IMR-90 (cell line): ENCODE data around the gene TNFRSF1A. TPM values are rescaled to one million over a fixed set of nuclear protein-coding genes. Genes with fewer than 3 reads are reported as not detected.

Source experiments
- ATAC-seq: fragments of 200-7000 bp; cut with Tn5 transposase; 2 replicates; pipeline ENCODE4 v1.9.1; 2020; ENCODE audit warnings: low read depth, mild to moderate bottlenecking, moderate library complexity
- BruUV-seq: library from RNA; stranded (reverse); fragments of 400-500 nt; replicated peaks from 2 replicates; lab custom pipeline; 2021; lab: Mats Ljungman, UMichigan
- CTCF ChIA-PET: fragments of 300-600 bp; formaldehyde crosslinking; extraction: SDS; loops from one replicate; lab custom pipeline; 2021; ENCODE audit warnings: antibody characterized with exemption; lab: Yijun Ruan, JAX
- POLR2A ChIA-PET: fragments of 300-600 bp; sonication (Branson Sonifier 250); formaldehyde crosslinking; loops from one replicate; lab custom pipeline; 2022; ENCODE audit warnings: antibody characterized with exemption; ENCODE audit not compliant: unreplicated experiment; lab: Charles Lee
- DNase-seq: peaks from one replicate; pipeline ENCODE4 v3.0.0; 2013
- H2AFZ ChIP-seq: replicated peaks from 2 replicates; pipeline ENCODE3; 2013; ENCODE audit warnings: low read length, mild to moderate bottlenecking; ENCODE audit not compliant: poor library complexity
- H2AK5ac ChIP-seq: 2 replicates; pipeline ENCODE4 v1.6.1; 2013; ENCODE audit warnings: low read depth, low read length, inconsistent platforms
- H2AK9ac ChIP-seq: replicated peaks from 2 replicates; pipeline ENCODE3; 2013; ENCODE audit warnings: mild to moderate bottlenecking, low read depth, low read length, moderate library complexity; ENCODE audit not compliant: poor library complexity
- H2BK120ac ChIP-seq: 2 replicates; pipeline ENCODE4 v1.6.1; 2013; ENCODE audit warnings: low read depth, low read length, inconsistent platforms
- H2BK15ac ChIP-seq: 3 replicates; pipeline ENCODE4 v1.6.1; 2013; ENCODE audit warnings: low read depth, low read length, inconsistent platforms
- H2BK20ac ChIP-seq: 2 replicates; pipeline ENCODE4 v1.6.1; 2013; ENCODE audit warnings: low read depth, mild to moderate bottlenecking, inconsistent platforms, low read length, moderate library complexity
- H2BK5ac ChIP-seq: 2 replicates; pipeline ENCODE4 v1.6.1; 2013; ENCODE audit warnings: mild to moderate bottlenecking, low read depth, low read length, inconsistent platforms; ENCODE audit not compliant: poor library complexity, severe bottlenecking
- H3K14ac ChIP-seq: replicated peaks from 2 replicates; pipeline ENCODE4 v1.6.1; 2013; ENCODE audit warnings: low read depth, low read length, inconsistent platforms
- H3K18ac ChIP-seq: 2 replicates; pipeline ENCODE4 v1.6.1; 2013; ENCODE audit warnings: low read depth, low read length, control low read depth
- H3K23ac ChIP-seq: 2 replicates; pipeline ENCODE4 v1.6.1; 2013; ENCODE audit warnings: low read depth, low read length, inconsistent platforms
- H3K27ac ChIP-seq: 2 replicates; pipeline ENCODE4 v1.5.1; 2013; ENCODE audit warnings: mild to moderate bottlenecking, control low read depth, low read length; ENCODE audit not compliant: insufficient read depth
- H3K27me3 ChIP-seq: 2 replicates; pipeline ENCODE4 v1.6.1; 2013; ENCODE audit warnings: low read length; ENCODE audit not compliant: control insufficient read depth, insufficient read depth
- H3K36me3 ChIP-seq: 2 replicates; pipeline ENCODE4 v1.6.1; 2013; ENCODE audit warnings: low read length, mixed read lengths; ENCODE audit not compliant: control insufficient read depth, insufficient read depth
- H3K4ac ChIP-seq: 2 replicates; pipeline ENCODE4 v1.6.1; 2013; ENCODE audit warnings: low read depth, low read length, inconsistent platforms
- H3K4me1 ChIP-seq: 2 replicates; pipeline ENCODE4 v1.6.1; 2013; ENCODE audit warnings: low read length, mixed read lengths; ENCODE audit not compliant: control insufficient read depth, insufficient read depth
- H3K4me2 ChIP-seq: 2 replicates; pipeline ENCODE4 v1.6.1; 2013; ENCODE audit warnings: low read depth, mild to moderate bottlenecking, control low read depth, low read length, moderate library complexity
- H3K4me3 ChIP-seq: 2 replicates; pipeline ENCODE4 v1.5.1; 2013; ENCODE audit warnings: low read depth, mild to moderate bottlenecking, control low read depth, low read length, moderate library complexity; ENCODE audit not compliant: insufficient read depth
- H3K56ac ChIP-seq: 2 replicates; pipeline ENCODE4 v1.6.1; 2013; ENCODE audit warnings: low read length, inconsistent platforms; ENCODE audit not compliant: insufficient read depth; ENCODE audit errors: extremely low read depth
- H3K79me1 ChIP-seq, 2 experiments: 2 replicates each; pipeline ENCODE4 v1.6.1; 2013; ENCODE audit warnings: low read length in 2 of 2, inconsistent platforms in 1 of 2, low read depth in 1 of 2
- H3K9ac ChIP-seq: 2 replicates; pipeline ENCODE4 v1.6.1; 2013; ENCODE audit warnings: low read depth, low read length, control low read depth
- H3K9me1 ChIP-seq: 2 replicates; pipeline ENCODE4 v1.6.1; 2013; ENCODE audit warnings: low read length, inconsistent platforms; ENCODE audit not compliant: insufficient read depth
- H3K9me3 ChIP-seq: 2 replicates; pipeline ENCODE4 v1.6.1; 2013; ENCODE audit warnings: low read length; ENCODE audit not compliant: control insufficient read depth, insufficient read depth
- H4K20me1 ChIP-seq: 2 replicates; pipeline ENCODE4 v1.6.1; 2013; ENCODE audit warnings: low read length, inconsistent platforms; ENCODE audit not compliant: insufficient read depth
- H4K5ac ChIP-seq: 2 replicates; pipeline ENCODE4 v1.6.1; 2013; ENCODE audit warnings: mild to moderate bottlenecking, low read depth, low read length, control low read depth
- H4K8ac ChIP-seq, 2 experiments: 2 replicates each; pipeline ENCODE4 v1.6.1; 2013; ENCODE audit warnings: low read depth in 2 of 2, low read length in 2 of 2, control low read depth in 1 of 2, inconsistent platforms in 1 of 2
- H4K91ac ChIP-seq: 2 replicates; pipeline ENCODE4 v1.6.1; 2013; ENCODE audit warnings: low read depth, low read length, inconsistent platforms; ENCODE audit not compliant: insufficient read depth
- BHLHE40 ChIP-seq: fragments of 150-350 bp; IDR thresholded peaks from 2 replicates; pipeline ENCODE4 v1.6.1; 2016; ENCODE audit warnings: mild to moderate bottlenecking, low read depth, low read length
- CEBPB ChIP-seq: IDR thresholded peaks from 2 replicates; pipeline ENCODE4 v1.6.1; 2012; ENCODE audit warnings: low read depth, low read length, improper control_type of control experiment
- CHD1 ChIP-seq: IDR thresholded peaks from 2 replicates; pipeline ENCODE4 v1.6.1; 2012; ENCODE audit warnings: low read depth, low read length, improper control_type of control experiment
- FOS ChIP-seq: fragments of 150-350 bp; IDR thresholded peaks from 2 replicates; pipeline ENCODE4 v1.6.1; 2016; ENCODE audit warnings: low read depth, low read length
- MAFK ChIP-seq: IDR thresholded peaks from 2 replicates; pipeline ENCODE4 v1.6.1; 2012; ENCODE audit warnings: low read depth, low read length, improper control_type of control experiment
- MAZ ChIP-seq: IDR thresholded peaks from 2 replicates; pipeline ENCODE4 v1.6.1; 2012; ENCODE audit warnings: low read depth, mild to moderate bottlenecking, low read length, improper control_type of control experiment, moderate library complexity, borderline replicate concordance
- MXI1 ChIP-seq: IDR thresholded peaks from 2 replicates; pipeline ENCODE4 v1.6.1; 2012; ENCODE audit warnings: low read depth, mild to moderate bottlenecking, low read length, moderate library complexity, borderline replicate concordance
- NFE2L2 ChIP-seq: fragments of 150-350 bp; IDR thresholded peaks from 2 replicates; pipeline ENCODE4 v1.6.1; 2016; ENCODE audit warnings: low read depth, mild to moderate bottlenecking, low read length
- POLR2A ChIP-seq: IDR thresholded peaks from 2 replicates; pipeline ENCODE4 v1.6.1; 2012; ENCODE audit warnings: mild to moderate bottlenecking, low read depth, low read length
- RAD21 ChIP-seq: IDR thresholded peaks from 2 replicates; pipeline ENCODE4 v1.6.1; 2012; ENCODE audit warnings: low read length, improper control_type of control experiment
- RCOR1 ChIP-seq: IDR thresholded peaks from 2 replicates; pipeline ENCODE4 v1.6.1; 2012; ENCODE audit warnings: mild to moderate bottlenecking, low read length, improper control_type of control experiment; ENCODE audit not compliant: insufficient replicate concordance
- RFX5 ChIP-seq: IDR thresholded peaks from 2 replicates; pipeline ENCODE4 v1.8.0; 2012; ENCODE audit warnings: low read depth, mild to moderate bottlenecking, low read length, moderate library complexity
- SMC3 ChIP-seq: fragments of 150-350 bp; IDR thresholded peaks from 2 replicates; pipeline ENCODE4 v1.6.1; 2016; ENCODE audit warnings: low read depth, mild to moderate bottlenecking, antibody characterized with exemption, low read length, moderate library complexity
- USF2 ChIP-seq: fragments of 150-350 bp; IDR thresholded peaks from 2 replicates; pipeline ENCODE4 v1.6.1; 2017; ENCODE audit warnings: mild to moderate bottlenecking, antibody characterized with exemption, low read length, low read depth
- WGBS, 2 experiments: methylation state at CpG; one replicate each; pipeline versions ENCODE4 v1.1.5 to v1.1.7; 2013; ENCODE audit warnings: missing lambda C conversion rate in 2 of 2; ENCODE audit not compliant: insufficient read length in 1 of 2; ENCODE audit errors: extremely low coverage in 2 of 2; 5-methylcytosine and 5-hydroxymethylcytosine counted together
- dilution Hi-C: fragments of 300-500 bp; cut with HindIII; formaldehyde crosslinking; loops from one replicate; pipeline ENCODE4 v1.14.3; 2018; ENCODE audit warnings: low sequenced_read_pairs; ENCODE audit not compliant: unreplicated experiment
- in situ Hi-C: fragments of 300-500 bp; cut with MboI; formaldehyde crosslinking; loops from 3 replicates; pipeline ENCODE4 v1.14.3; 2019; ENCODE audit warnings: low sequenced_read_pairs, inconsistent platforms, mixed read lengths
- intact Hi-C: fragments of 100-400 bp; cut with micrococcal nuclease; formaldehyde crosslinking; loops from 2 replicates; pipeline ENCODE4 v1.10.0; 2022
- polyA plus RNA-seq, 3 experiments: library from polyadenylated mRNA; depleted of rRNA; stranded (reverse); fragments of >200 nt; gene quantifications; 2 replicates each; pipeline ENCODE4 v1.2.3, GENCODE V29; 2012; ENCODE audit warnings: low replicate concordance in 1 of 3
- total RNA-seq: library from RNA; depleted of rRNA; stranded (reverse); fragments of >200 nt; gene quantifications from 2 replicates; pipeline ENCODE4 v1.2.3, GENCODE V29; 2012
- TF ChIP-seq, protein P1 (sequence below): conservative IDR thresholded peaks from 2 replicates; pipeline ENCODE4 v1.5.1; 2012; ENCODE audit warnings: mild to moderate bottlenecking, low read depth, low read length, improper control_type of control experiment

Gene TNFRSF1A
- total and polyA plus RNA-seq, 2 of the 4 experiments (the other 2 are of a cell fraction), result 79.6 to 136 TPM

DNA sequence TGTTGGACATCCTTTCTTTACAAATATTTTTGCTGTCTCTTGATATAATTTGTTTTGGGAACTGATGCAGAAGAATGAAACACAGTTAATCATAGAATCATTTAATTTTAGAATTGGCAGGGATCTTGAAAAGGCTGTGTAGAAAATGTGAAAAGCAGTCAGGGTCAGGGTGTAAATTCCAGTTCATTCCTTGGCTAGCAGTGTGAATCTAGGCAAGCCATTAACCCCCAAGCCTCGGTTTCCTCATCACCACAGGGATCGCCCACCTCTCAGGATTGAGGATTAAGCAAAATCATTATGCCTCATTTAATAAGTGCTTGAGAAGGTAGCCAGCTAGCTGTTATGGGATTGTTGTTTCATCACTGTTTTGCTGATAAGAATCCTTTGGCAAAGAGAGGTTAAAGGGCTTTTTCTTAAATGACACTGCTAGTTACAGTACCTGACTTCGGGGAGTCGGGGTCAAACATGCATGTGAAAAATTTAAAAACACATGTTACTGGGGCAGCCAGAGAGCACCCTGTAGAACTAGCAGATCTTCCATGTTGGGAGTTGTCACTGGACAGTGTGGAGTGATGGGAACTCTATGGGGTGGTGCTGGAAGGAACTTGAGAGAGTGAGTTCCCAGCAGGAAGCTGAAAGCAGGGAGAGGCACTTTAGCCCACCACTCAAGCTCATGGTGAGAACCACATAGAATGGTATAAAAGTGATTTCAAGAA lies 10.7 kb downstream of the TNFRSF1A start:
- H2AK5ac ChIP-seq, result no peak overlapping the region
- H2AFZ ChIP-seq, result no peak overlapping the region
- H3K4me2 ChIP-seq, result no peak overlapping the region
- H3K27me3 ChIP-seq, result no peaks in the 10 kb centered on the region
- H4K91ac ChIP-seq, result no peak overlapping the region
- no peak overlapping the region for H3K9ac ChIP-seq
- H2BK5ac ChIP-seq, result no peak overlapping the region
- peaks cover 43% of the 10 kb centered on the region for H3K4me1 ChIP-seq
- dilution Hi-C loops, result no loop called here
- no peak overlapping the region for H2BK15ac ChIP-seq
- no peak overlapping the region for H2BK20ac ChIP-seq
- no peaks in the 10 kb centered on the region for H3K9me3 ChIP-seq
- no peak overlapping the region for H3K4me3 ChIP-seq
- no peak for ATAC-seq
- ChIA-PET POLR2A (interaction anchor here (0.5 kb wide), 1 partner anchor 58 kb away, joined by 5 read pairs; no protein-coding TSS in a partner anchor), CTCF (no interaction called here)
- H3K14ac ChIP-seq, result no peak overlapping the region
- H2AK9ac ChIP-seq, result no peak overlapping the region
- peak overlapping the region in 1 of 2 experiments; percentile 40; a peak in 2 of 4 replicates for H4K8ac ChIP-seq
- H3K36me3 ChIP-seq, result peaks cover 77% of the 10 kb centered on the region
- peaks cover 16% of the 10 kb centered on the region for H3K9me1 ChIP-seq
- H3K18ac ChIP-seq, result no peak overlapping the region
- H3K56ac ChIP-seq, result no peak overlapping the region
- WGBS, 2 experiments, result no CpG with 5 or more reads among the region's 4 CpGs
- no peak for DNase-seq
- peak overlapping the region; percentile 23 for H3K23ac ChIP-seq
- intact Hi-C loops, result no loop called here
- peak overlapping the region; percentile 10; the same call in 1 of the 2 replicates for H3K27ac ChIP-seq
- peaks cover 37 to 95% of the 10 kb centered on the region in 2 experiments for H3K79me1 ChIP-seq
- no peak overlapping the region for H4K5ac ChIP-seq
- in situ Hi-C loops, result loop anchor here (10.0 kb wide), 1 partner anchor 214 kb away; no protein-coding TSS in a partner anchor
- H4K20me1 ChIP-seq, result peaks cover 67% of the 10 kb centered on the region
- no TSS peak for BruUV-seq
- H2BK120ac ChIP-seq, result no peak overlapping the region
- H3K4ac ChIP-seq, result 0 out of 2 replicates have a peak overlapping the region, but pooled peaks have one; percentile 24
- no peak for TF ChIP-seq RFX5
- no peak for TF ChIP-seq SMC3
- TF ChIP-seq USF2, result no peak
- TF ChIP-seq MAFK, result no peak
- no peak for TF ChIP-seq POLR2A
- TF ChIP-seq MAZ, result no peak
- TF ChIP-seq, protein P1, sequence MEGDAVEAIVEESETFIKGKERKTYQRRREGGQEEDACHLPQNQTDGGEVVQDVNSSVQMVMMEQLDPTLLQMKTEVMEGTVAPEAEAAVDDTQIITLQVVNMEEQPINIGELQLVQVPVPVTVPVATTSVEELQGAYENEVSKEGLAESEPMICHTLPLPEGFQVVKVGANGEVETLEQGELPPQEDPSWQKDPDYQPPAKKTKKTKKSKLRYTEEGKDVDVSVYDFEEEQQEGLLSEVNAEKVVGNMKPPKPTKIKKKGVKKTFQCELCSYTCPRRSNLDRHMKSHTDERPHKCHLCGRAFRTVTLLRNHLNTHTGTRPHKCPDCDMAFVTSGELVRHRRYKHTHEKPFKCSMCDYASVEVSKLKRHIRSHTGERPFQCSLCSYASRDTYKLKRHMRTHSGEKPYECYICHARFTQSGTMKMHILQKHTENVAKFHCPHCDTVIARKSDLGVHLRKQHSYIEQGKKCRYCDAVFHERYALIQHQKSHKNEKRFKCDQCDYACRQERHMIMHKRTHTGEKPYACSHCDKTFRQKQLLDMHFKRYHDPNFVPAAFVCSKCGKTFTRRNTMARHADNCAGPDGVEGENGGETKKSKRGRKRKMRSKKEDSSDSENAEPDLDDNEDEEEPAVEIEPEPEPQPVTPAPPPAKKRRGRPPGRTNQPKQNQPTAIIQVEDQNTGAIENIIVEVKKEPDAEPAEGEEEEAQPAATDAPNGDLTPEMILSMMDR, result no peak
- no peak for TF ChIP-seq CHD1
- TF ChIP-seq RCOR1, result no peak
- TF ChIP-seq BHLHE40, result no peak
- no peak for TF ChIP-seq FOS
- no peak for TF ChIP-seq MXI1
- TF ChIP-seq RAD21, result no peak
- no peak for TF ChIP-seq CEBPB
- no peak for TF ChIP-seq NFE2L2
